HUES64 (cell line): ENCODE data around the gene MAGOHB.
A peak's percentile ranks its signal among the peaks of the same experiment; 100 is the strongest.
"Not testable (repeated sequence)": the region's sequence is repeated elsewhere in the genome, so short reads cannot be mapped to it uniquely, and the experiment has no call there.

ENCODE experiments used
- H3K27ac ChIP-seq: 2 replicates; pipeline ENCODE4 v1.7.0; 2013; ENCODE audit warnings: low read depth, low read length, inconsistent platforms
- H3K27me3 ChIP-seq: 2 replicates; pipeline ENCODE4 v1.6.1; 2013; ENCODE audit warnings: mild to moderate bottlenecking, low read length; ENCODE audit not compliant: insufficient read depth
- H3K36me3 ChIP-seq: 2 replicates; pipeline ENCODE4 v1.6.1; 2013; ENCODE audit warnings: mild to moderate bottlenecking, low read length; ENCODE audit not compliant: insufficient read depth
- H3K4me1 ChIP-seq: 2 replicates; pipeline ENCODE4 v1.6.1; 2013; ENCODE audit warnings: mild to moderate bottlenecking, low read length, moderate library complexity; ENCODE audit not compliant: insufficient read depth
- H3K4me3 ChIP-seq: 2 replicates; pipeline ENCODE4 v1.5.1; 2013; ENCODE audit warnings: mild to moderate bottlenecking, low read length, moderate library complexity
- H3K9ac ChIP-seq: 2 replicates; pipeline ENCODE4 v1.6.1; 2013; ENCODE audit warnings: mild to moderate bottlenecking, low read depth, low read length
- H3K9me3 ChIP-seq: 2 replicates; pipeline ENCODE4 v1.6.1; 2013; ENCODE audit warnings: low read depth, low read length; ENCODE audit not compliant: insufficient read depth
- WGBS: fragments of 150-250, 120-280 bp; methylation state at CpG from one replicate; pipeline ENCODE4 v1.1.7; 2013; ENCODE audit warnings: missing lambda C conversion rate; 5-methylcytosine and 5-hydroxymethylcytosine counted together

The MAGOHB gene

GRCh38 chr12:10612984-10613348 lies 443 bp downstream of the MAGOHB start:
- peak overlapping the region; percentile 84 for H3K27ac ChIP-seq
- peaks cover 9% of the 10 kb centered on the region; the same call in 1 of the 2 replicates for H3K4me1 ChIP-seq
- H3K4me3 ChIP-seq = peak overlapping the region; percentile 81
- H3K36me3 ChIP-seq = peaks cover 45% of the 10 kb centered on the region
- H3K27me3 ChIP-seq = no peaks in the 10 kb centered on the region
- WGBS = 0% methylated on average over 6 of the region's 6 CpGs
- no peaks in the 10 kb centered on the region for H3K9me3 ChIP-seq
- H3K9ac ChIP-seq = peak overlapping the region; percentile 98

- H3K36me3 ChIP-seq = peaks cover 54% of the 10 kb centered on the region
- no peak overlapping the region for H3K27ac ChIP-seq
Observed at GRCh38 chr12:10612110-10612509, 1.3 kb downstream of the MAGOHB start.

DNA sequence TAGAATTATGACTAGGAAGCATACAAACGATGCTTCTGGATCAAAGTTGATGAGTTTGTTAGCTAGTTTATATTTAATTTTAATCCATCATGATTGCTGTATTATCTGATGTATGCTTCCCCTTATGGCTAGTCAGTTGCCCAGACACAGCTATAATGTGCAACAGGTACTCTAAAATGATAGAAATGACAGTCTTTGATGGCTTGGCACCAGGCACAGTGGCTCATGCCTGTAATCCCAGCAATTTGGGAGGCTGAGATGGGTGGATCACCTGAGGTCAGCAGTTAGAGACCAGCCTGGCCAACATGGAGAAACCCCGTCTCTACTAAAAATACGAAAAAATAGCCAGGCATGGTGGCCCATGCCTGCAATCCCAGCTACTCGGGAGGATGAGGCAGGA lies 2.2 kb downstream of the MAGOHB start:
- H3K27ac ChIP-seq, H3K4me1 ChIP-seq, H3K9ac ChIP-seq, H3K4me3 ChIP-seq, H3K9me3 ChIP-seq, H3K27me3 ChIP-seq: not testable (repeated sequence)
- 94% methylated on average over 3 of the region's 4 CpGs for WGBS
- peaks cover 62% of the 10 kb centered on the region for H3K36me3 ChIP-seq

More at GRCh38 chr12:10612110-10612509, 1.3 kb downstream of the MAGOHB start:
- H3K4me3 ChIP-seq = peak overlapping the region; percentile 81
- no peaks in the 10 kb centered on the region for H3K9me3 ChIP-seq
- H3K27me3 ChIP-seq = no peaks in the 10 kb centered on the region
- H3K4me1 ChIP-seq = peaks cover 9% of the 10 kb centered on the region; the same call in 1 of the 2 replicates
- peak overlapping the region; percentile 98 for H3K9ac ChIP-seq
- 96% methylated on average over 6 of the region's 6 CpGs for WGBS

DNA sequence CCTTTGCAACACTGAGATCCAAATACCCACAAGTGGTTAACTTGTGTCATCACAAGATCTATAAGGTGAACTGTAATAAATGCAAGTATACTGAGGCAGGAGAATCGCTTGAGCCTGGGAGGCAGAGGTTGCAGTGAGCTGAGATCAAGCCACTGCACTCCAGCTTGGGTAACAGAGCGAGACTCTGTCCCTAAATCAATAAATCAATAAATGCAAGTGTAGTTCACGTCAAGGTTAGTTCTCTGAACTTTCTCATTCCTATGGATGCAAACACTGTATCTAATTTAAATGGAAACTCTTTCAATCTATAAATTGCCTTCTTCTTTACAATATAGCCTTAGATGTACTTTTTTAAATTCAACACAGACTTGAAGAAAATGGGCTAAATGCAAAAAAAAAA lies 3.2 kb downstream of the MAGOHB start:
- H3K4me3 ChIP-seq = no peak overlapping the region
- H3K4me1 ChIP-seq = peaks cover 9% of the 10 kb centered on the region; the same call in 1 of the 2 replicates
- H3K9ac ChIP-seq = no peak overlapping the region
- H3K9me3 ChIP-seq = no peaks in the 10 kb centered on the region
- no peak overlapping the region for H3K27ac ChIP-seq
- peaks cover 73% of the 10 kb centered on the region for H3K36me3 ChIP-seq
- 96% methylated on average over 3 of the region's 3 CpGs for WGBS
- H3K27me3 ChIP-seq = no peaks in the 10 kb centered on the region

GRCh38 chr12:10607885-10608458 lies 5.4 kb downstream of the MAGOHB start:
- peaks cover 5% of the 10 kb centered on the region; the same call in 1 of the 2 replicates for H3K4me1 ChIP-seq
- H3K27me3 ChIP-seq = no peaks in the 10 kb centered on the region
- H3K9ac ChIP-seq = no peak overlapping the region
- 92% methylated on average over 2 of the region's 3 CpGs for whole genome bisulfite sequencing
- no peak overlapping the region for H3K27ac ChIP-seq
- no peak overlapping the region for H3K4me3 ChIP-seq
- no peaks in the 10 kb centered on the region for H3K9me3 ChIP-seq
- H3K36me3 ChIP-seq = peaks cover 87% of the 10 kb centered on the region

DNA sequence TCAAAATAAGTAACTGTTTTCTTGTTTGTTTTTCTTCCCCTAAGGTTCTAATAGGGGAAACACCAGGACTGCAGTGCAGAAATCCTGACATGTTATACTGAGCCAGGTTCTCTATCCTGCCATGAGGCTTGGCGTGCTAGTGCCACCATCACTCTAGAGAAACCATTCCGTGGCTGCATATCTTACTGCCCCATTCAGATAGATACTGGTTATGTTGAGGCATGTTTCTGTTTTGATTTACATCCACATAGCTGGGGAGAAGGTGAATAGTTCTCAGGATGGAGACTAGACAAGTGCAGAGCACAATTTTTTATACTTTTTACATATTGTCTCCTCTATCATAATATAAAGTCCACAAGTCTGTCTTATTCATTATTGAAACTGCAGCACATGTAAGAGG lies 11.5 kb downstream of the MAGOHB start:
- H3K27ac ChIP-seq = no peak overlapping the region
- no peak overlapping the region for H3K4me3 ChIP-seq
- no peaks in the 10 kb centered on the region for H3K27me3 ChIP-seq
- H3K36me3 ChIP-seq = peaks cover 63% of the 10 kb centered on the region
- H3K4me1 ChIP-seq = no peaks in the 10 kb centered on the region
- H3K9ac ChIP-seq = no peak overlapping the region
- WGBS = 89% methylated on average over 1 of the region's 2 CpGs
- no peaks in the 10 kb centered on the region for H3K9me3 ChIP-seq

- Histone ChIP-seq H3K9ac (no peak overlapping the region), H3K27ac (no peak overlapping the region), H3K4me1 (no peaks in the 10 kb centered on the region), H3K27me3 (no peaks in the 10 kb centered on the region), H3K4me3 (no peak overlapping the region), H3K9me3 (no peaks in the 10 kb centered on the region), H3K36me3 (peaks cover 60% of the 10 kb centered on the region)
- WGBS = 92% methylated on average over 4 of the region's 6 CpGs
Observed at GRCh38 chr12:10600988-10601387, 12.4 kb downstream of the MAGOHB start.

DNA sequence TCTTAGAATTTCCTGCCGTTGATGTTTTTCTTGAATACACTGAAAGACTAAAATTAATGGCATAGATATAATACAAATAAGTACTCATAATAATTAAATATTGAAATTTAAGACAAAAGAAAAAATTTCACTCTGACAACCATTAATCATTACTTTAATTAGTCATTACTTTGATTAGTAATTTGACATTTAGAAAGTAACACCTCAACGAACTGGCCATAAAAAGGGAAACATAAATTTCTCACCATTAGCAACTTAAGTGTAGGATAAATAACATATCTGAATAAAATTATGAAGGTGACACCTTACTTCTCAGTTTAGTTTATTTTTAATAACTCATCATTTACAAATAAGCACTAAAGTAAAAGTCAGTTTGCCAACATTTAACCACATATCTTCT lies 17.5 kb downstream of the MAGOHB start:
- no CpG with 5 or more reads among the region's 2 CpGs for WGBS
- Histone ChIP-seq H3K36me3 (peaks cover 61% of the 10 kb centered on the region), H3K27ac (no peak overlapping the region), H3K9me3 (no peaks in the 10 kb centered on the region), H3K9ac (no peak overlapping the region), H3K4me3 (no peak overlapping the region), H3K4me1 (no peaks in the 10 kb centered on the region), H3K27me3 (no peaks in the 10 kb centered on the region)

DNA sequence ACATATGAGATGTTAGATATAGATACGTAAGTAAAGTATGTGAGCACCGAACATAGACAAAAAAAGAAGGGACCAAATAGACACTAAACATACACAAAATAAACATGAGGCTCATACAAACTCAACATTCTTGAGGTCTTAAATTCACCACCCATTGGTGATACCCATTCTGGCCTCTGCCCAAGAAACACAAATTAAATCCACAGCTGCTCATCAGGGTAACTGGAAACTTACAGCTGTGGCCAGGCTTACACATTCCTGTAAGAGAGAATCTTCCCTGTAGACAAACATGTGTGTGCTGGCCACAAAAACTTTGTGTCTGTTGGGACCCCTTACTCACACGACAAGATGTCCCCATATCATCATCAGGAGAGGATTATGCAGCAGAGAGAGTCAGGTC lies 22.4 kb downstream of the MAGOHB start:
- Histone ChIP-seq H3K9ac (no peak overlapping the region), H3K9me3 (no peaks in the 10 kb centered on the region), H3K4me3 (no peak overlapping the region), H3K4me1 (no peaks in the 10 kb centered on the region), H3K27ac (no peak overlapping the region), H3K27me3 (no peaks in the 10 kb centered on the region), H3K36me3 (peaks cover 59% of the 10 kb centered on the region)
- WGBS = 95% methylated on average over 3 of the region's 3 CpGs

- Histone ChIP-seq H3K4me3 (no peak overlapping the region), H3K36me3 (peaks cover 40% of the 10 kb centered on the region), H3K9me3 (0 out of 2 replicates have a peak, but pooled peaks cover 8% of the 10 kb centered on the region), H3K9ac (no peak overlapping the region), H3K27me3 (no peaks in the 10 kb centered on the region), H3K27ac (no peak overlapping the region), H3K4me1 (no peaks in the 10 kb centered on the region)
- WGBS = 100% methylated on average over 1 of the region's 1 CpG
Observed at GRCh38 chr12:10584415-10584814, 29.0 kb downstream of the MAGOHB start.

GRCh38 chr12:10582704-10583103 lies 30.7 kb downstream of the MAGOHB start:
- H3K4me1 ChIP-seq = no peaks in the 10 kb centered on the region
- no peaks in the 10 kb centered on the region for H3K27me3 ChIP-seq
- 0 out of 2 replicates have a peak, but pooled peaks cover 8% of the 10 kb centered on the region for H3K9me3 ChIP-seq
- no peak overlapping the region for H3K4me3 ChIP-seq
- H3K9ac ChIP-seq = no peak overlapping the region
- WGBS = 94% methylated on average over 3 of the region's 3 CpGs
- H3K27ac ChIP-seq = no peak overlapping the region
- H3K36me3 ChIP-seq = peaks cover 24% of the 10 kb centered on the region

GRCh38 chr12:10582133-10582532 lies 31.3 kb downstream of the MAGOHB start:
- H3K27me3 ChIP-seq = not testable (repeated sequence)
- peaks cover 20% of the 10 kb centered on the region for H3K36me3 ChIP-seq
- WGBS = 94% methylated on average over 3 of the region's 3 CpGs

More at GRCh38 chr12:10582133-10582532, 31.3 kb downstream of the MAGOHB start:
- not testable (repeated sequence) for H3K9ac ChIP-seq, H3K4me1 ChIP-seq, H3K4me3 ChIP-seq, H3K9me3 ChIP-seq, H3K27ac ChIP-seq
